GM12878 (cell line): ENCODE data around the gene KIN. TPM values are rescaled to one million over a fixed set of nuclear protein-coding genes. Genes with fewer than 3 reads are reported as not detected.

Experiments used
- BMI1 ChIP-seq: fragments of 450-650 bp; IDR thresholded peaks from 2 replicates; pipeline ENCODE4 v1.6.1; 2016; ENCODE audit warnings: mild to moderate bottlenecking, moderate library complexity, borderline replicate concordance
- CBX3 ChIP-seq: fragments of 200-600 bp; sonication (generic); IDR thresholded peaks from 2 replicates; pipeline ENCODE4 v1.6.1; 2016; ENCODE audit warnings: low read depth, borderline replicate concordance
- CEBPZ ChIP-seq: fragments of 150-350 bp; IDR thresholded peaks from 2 replicates; pipeline ENCODE4 v1.6.1; 2016; ENCODE audit warnings: low read depth, low read length
- FOS ChIP-seq: IDR thresholded peaks from 3 replicates; pipeline ENCODE4 v1.6.1; 2011; ENCODE audit warnings: borderline replicate concordance; ENCODE audit not compliant: insufficient read length; ENCODE audit errors: extremely low read depth
- GATAD2B ChIP-seq: fragments of 450-650 bp; conservative IDR thresholded peaks from 2 replicates; pipeline ENCODE4 v1.6.1; 2017; ENCODE audit warnings: low read depth, mild to moderate bottlenecking, moderate library complexity
- JUNB ChIP-seq: IDR thresholded peaks from 2 replicates; pipeline ENCODE4 v1.6.1; 2016; ENCODE audit warnings: antibody characterized with exemption, mild to moderate bottlenecking
- KAT2A ChIP-seq: conservative IDR thresholded peaks from 2 replicates; pipeline ENCODE4 v1.6.1; 2011; ENCODE audit warnings: low read depth, low read length; ENCODE audit not compliant: control insufficient read depth
- KLF5 ChIP-seq: fragments of 450-650 bp; IDR thresholded peaks from 2 replicates; pipeline ENCODE4 v1.6.1; 2014; ENCODE audit warnings: mild to moderate bottlenecking; ENCODE audit not compliant: partially characterized antibody
- MEF2A ChIP-seq: IDR thresholded peaks from 2 replicates; pipeline ENCODE4 v1.6.1; 2011; ENCODE audit warnings: low read depth, mild to moderate bottlenecking, low read length, moderate library complexity; ENCODE audit not compliant: insufficient read depth
- NFIC ChIP-seq: IDR thresholded peaks from 2 replicates; pipeline ENCODE4 v1.6.1; 2012; ENCODE audit warnings: low read depth, mild to moderate bottlenecking, inconsistent platforms, low read length, moderate library complexity
- NFXL1 ChIP-seq: fragments of 450-650 bp; IDR thresholded peaks from 2 replicates; pipeline ENCODE4 v1.6.1; 2017; ENCODE audit warnings: antibody characterized with exemption, mild to moderate bottlenecking, borderline replicate concordance
- NFYB ChIP-seq: IDR thresholded peaks from 2 replicates; pipeline ENCODE4 v1.6.1; 2011; ENCODE audit warnings: low read depth, mild to moderate bottlenecking, low read length, improper control_type of control experiment, moderate library complexity; ENCODE audit not compliant: insufficient read depth
- NR2C2 ChIP-seq: IDR thresholded peaks from 2 replicates; pipeline ENCODE4 v1.6.1; 2011; ENCODE audit warnings: borderline replicate concordance, low read depth; ENCODE audit not compliant: control insufficient read depth, insufficient read length
- PAX5 ChIP-seq: IDR thresholded peaks from 2 replicates; pipeline ENCODE4 v1.6.1; 2011; ENCODE audit warnings: low read depth, low read length, borderline replicate concordance
- PAX8 ChIP-seq: fragments of 450-650 bp; IDR thresholded peaks from 2 replicates; pipeline ENCODE4 v1.6.1; 2017; ENCODE audit warnings: mild to moderate bottlenecking, moderate library complexity
- RAD21 ChIP-seq: IDR thresholded peaks from 2 replicates; pipeline ENCODE4 v1.6.1; 2011; ENCODE audit warnings: mild to moderate bottlenecking, low read depth, low read length, moderate library complexity; ENCODE audit not compliant: insufficient read depth
- SKIL ChIP-seq: fragments of 450-650 bp; IDR thresholded peaks from 2 replicates; pipeline ENCODE4 v1.6.1; 2017; ENCODE audit warnings: mild to moderate bottlenecking, low read depth, inconsistent platforms; ENCODE audit not compliant: poor library complexity, severe bottlenecking
- SMAD5 ChIP-seq: IDR thresholded peaks from 2 replicates; pipeline ENCODE4 v1.6.1; 2016; ENCODE audit warnings: antibody characterized with exemption, low read depth
- SMARCA5 ChIP-seq: fragments of 450-650 bp; IDR thresholded peaks from 2 replicates; pipeline ENCODE4 v1.6.1; 2017; ENCODE audit warnings: mild to moderate bottlenecking
- SP1 ChIP-seq: IDR thresholded peaks from one replicate; pipeline ENCODE4 v1.6.1; 2011; ENCODE audit warnings: low read depth, low read length
- SREBF1 ChIP-seq: IDR thresholded peaks from 2 replicates; pipeline ENCODE4 v1.6.1; 2012; ENCODE audit warnings: mild to moderate bottlenecking, low read length
- SREBF2 ChIP-seq: IDR thresholded peaks from 2 replicates; pipeline ENCODE4 v1.6.1; 2012; ENCODE audit warnings: mild to moderate bottlenecking, low read length
- STAT3 ChIP-seq: IDR thresholded peaks from 2 replicates; pipeline ENCODE4 v1.6.1; 2011; ENCODE audit warnings: low read depth, low read length, improper control_type of control experiment
- SUPT20H ChIP-seq: IDR thresholded peaks from 2 replicates; pipeline ENCODE4 v1.6.1; 2011; ENCODE audit warnings: low read depth, mild to moderate bottlenecking, low read length, moderate library complexity, borderline replicate concordance; ENCODE audit not compliant: control insufficient read depth
- TBL1XR1 ChIP-seq: IDR thresholded peaks from 2 replicates; pipeline ENCODE4 v1.6.1; 2012; ENCODE audit warnings: low read depth, low read length, improper control_type of control experiment
- WRNIP1 ChIP-seq: IDR thresholded peaks from 2 replicates; pipeline ENCODE4 v1.6.1; 2011; ENCODE audit warnings: low read depth, low read length, improper control_type of control experiment, borderline replicate concordance
- ZNF217 ChIP-seq: fragments of 450-650 bp; IDR thresholded peaks from 2 replicates; pipeline ENCODE4 v1.6.1; 2017; ENCODE audit warnings: antibody characterized with exemption, mild to moderate bottlenecking
- ZSCAN29 ChIP-seq: fragments of 450-650 bp; IDR thresholded peaks from 2 replicates; pipeline ENCODE4 v1.6.1; 2017; ENCODE audit warnings: mild to moderate bottlenecking, moderate library complexity
- polyA plus RNA-seq, 11 experiments: library from polyadenylated mRNA; depleted of rRNA in 4 of 11; unstranded in 6 of 11; stranded (reverse) in 5 of 11; fragments of >200 nt; fragmentation: Nextera tagmentation in 4 of 11; fragmentation: Illumina TruSeq in 1 of 11; extraction: Ambion mirVana in 4 of 11; extraction: Trizol in 1 of 11; gene quantifications; 1 replicate in 1 of 11; 2 replicates in 10 of 11; pipeline versions ENCODE4 v1.2.1 to v1.2.3, GENCODE V29; 2011 to 2016; ENCODE audit warnings: inconsistent platforms in 2 of 11, missing spikeins in 2 of 11, low read depth in 1 of 11
- total RNA-seq, 4 experiments: library from RNA; depleted of rRNA in 3 of 4; stranded (reverse); fragments of >200 nt in 3 of 4; fragmentation: Illumina TruSeq in 1 of 4; extraction: Trizol in 1 of 4; gene quantifications; 2 replicates each; pipeline versions ENCODE4 v1.2.1 to v1.2.3, GENCODE V29; 2013 to 2021

KIN gene
- total and polyA plus RNA-seq, 10 of the 15 experiments (the other 5 are each of a cell fraction or from before 2014, with no cell fraction given), result 6.8 to 33.2 (median 11.3) TPM

GRCh38 chr10:7818295-7819120 is 30.7 kb upstream of the KIN start, which contains the start of gene TAF3 (continued):
- no peak for TF ChIP-seq PAX8
- no peak for TF ChIP-seq KLF5
- TF ChIP-seq GATAD2B, result peak; percentile 56
- no peak for TF ChIP-seq WRNIP1
- TF ChIP-seq RAD21, result no peak
- TF ChIP-seq SREBF2, result no peak
- no peak for TF ChIP-seq NFIC
- no peak for TF ChIP-seq BMI1
- peak; percentile 51 for TF ChIP-seq SP1
- peak; percentile 37; the same call in 1 of the 2 replicates for TF ChIP-seq PAX5
- TF ChIP-seq SUPT20H, result no peak
- 0 out of 2 replicates have a peak, but pooled peaks have one; percentile 31 for TF ChIP-seq SMARCA5
- TF ChIP-seq SKIL, result no peak
- TF ChIP-seq CBX3, result no peak
- peak; percentile 69 for TF ChIP-seq CEBPZ
- no peak for TF ChIP-seq ZSCAN29
- no peak for TF ChIP-seq SREBF1
- no peak for TF ChIP-seq KAT2A
- TF ChIP-seq NFYB, result no peak
- no peak for TF ChIP-seq NFXL1
- TF ChIP-seq SMAD5, result peak; percentile 69; the same call in 1 of the 2 replicates
- no peak for TF ChIP-seq STAT3
- no peak; the same call in 1 of the 2 replicates for TF ChIP-seq TBL1XR1
- no peak for TF ChIP-seq ZNF217
- TF ChIP-seq FOS, result no peak
- peak; percentile 92 for TF ChIP-seq NR2C2
- peak; percentile 49; the same call in 1 of the 2 replicates for TF ChIP-seq MEF2A
- TF ChIP-seq JUNB, result no peak
